Superior temporal gyrus (tissue), 1 donor: Measurements from ENCODE around the gene ZIC5.

Source experiments
- DNase-seq: peaks from one replicate; pipeline ENCODE4 v3.0.0-alpha.2; 2016; ENCODE audit errors: extremely low spot score

Gene ZIC5

GRCh38 chr13:99975626-99976025, 4.1 kb upstream of the ZIC5 start:
- DNase-seq: no peak

DNA sequence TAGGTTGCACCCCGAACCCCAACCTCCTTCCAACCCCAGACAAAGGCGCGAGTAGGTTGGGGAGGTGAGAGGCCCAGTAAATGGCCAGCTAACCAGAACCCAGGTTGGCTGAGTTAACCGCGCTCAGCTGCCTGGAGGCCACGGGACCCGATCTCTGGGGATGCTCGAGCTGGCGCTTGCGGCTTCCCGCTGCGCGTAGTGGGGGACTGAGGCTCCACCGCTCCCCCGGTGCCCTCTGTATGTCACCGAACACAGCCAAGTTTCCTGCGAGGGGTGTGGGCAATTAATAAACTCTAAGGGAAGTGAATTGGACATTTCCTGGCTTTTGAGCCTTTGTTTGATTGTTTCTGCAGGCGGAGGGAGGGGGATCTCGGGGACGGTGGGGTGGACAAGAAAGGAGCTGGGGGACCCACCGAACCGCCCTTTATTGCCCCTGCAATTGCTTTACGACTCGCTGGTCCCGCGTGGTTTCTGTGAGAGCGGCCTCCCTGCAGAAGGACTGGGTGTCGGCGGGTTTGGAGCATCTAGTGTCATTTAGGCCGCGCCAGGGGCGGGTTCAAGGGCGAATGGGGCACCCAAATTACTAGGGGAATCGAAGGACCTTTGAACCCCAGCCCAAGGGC, 3.5 kb upstream of the ZIC5 start:
- DNase-seq: no peak

GRCh38 chr13:99974296-99974938, 2.9 kb upstream of the ZIC5 start:
- DNase-seq: no peak

DNA sequence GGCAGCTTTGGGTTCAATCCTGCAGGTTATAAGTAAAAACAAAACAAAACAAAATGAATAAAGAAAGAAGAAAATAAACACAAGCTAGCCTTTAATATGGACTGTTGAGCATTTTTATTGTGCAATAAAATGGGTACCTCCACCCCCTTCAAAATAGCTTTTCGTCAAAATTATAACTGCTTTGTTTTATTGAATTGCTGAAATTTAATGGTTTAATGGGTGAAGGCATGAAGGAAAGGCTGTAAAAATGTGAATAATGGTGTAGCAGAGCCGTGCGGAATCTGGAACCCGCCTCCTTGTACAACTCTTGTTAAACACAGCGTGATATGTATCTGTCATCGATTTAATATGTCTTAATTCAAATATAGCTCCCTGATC, 2.2 kb upstream of the ZIC5 start:
- DNase-seq: no peak

GRCh38 chr13:99973163-99973807, 1.7 kb upstream of the ZIC5 start:
- DNase-seq: no peak

DNA sequence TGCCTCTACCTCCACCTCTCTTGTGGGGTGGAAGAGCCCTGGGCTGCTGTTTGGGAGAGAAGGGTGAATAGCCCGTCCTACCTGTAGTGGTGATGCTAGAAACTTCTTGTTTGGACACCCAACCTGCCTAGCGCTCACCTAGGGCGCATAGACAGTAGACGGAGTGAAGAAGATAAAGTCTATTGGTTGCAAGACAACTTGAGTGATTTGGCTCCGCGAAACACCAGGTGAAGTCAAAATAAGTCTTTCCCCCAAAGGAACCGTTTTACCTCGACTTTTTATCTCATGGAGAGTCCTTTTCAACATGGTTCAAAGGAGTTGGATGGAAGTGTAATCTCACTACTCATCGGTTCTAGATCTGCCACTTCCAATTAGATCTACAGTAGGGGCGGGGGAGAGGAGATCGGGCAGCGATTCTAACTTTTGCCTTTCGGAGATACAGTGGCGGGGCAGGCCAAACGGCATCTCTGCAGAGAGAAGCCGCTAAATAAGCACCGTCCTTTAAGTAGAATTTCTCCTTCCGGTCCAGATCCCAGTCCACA, 694 bp upstream of the ZIC5 start:
- DNase-seq: no peak

- no peak for DNase-seq
Observed at GRCh38 chr13:99970651-99971575, 654 bp downstream of the ZIC5 start.

DNA sequence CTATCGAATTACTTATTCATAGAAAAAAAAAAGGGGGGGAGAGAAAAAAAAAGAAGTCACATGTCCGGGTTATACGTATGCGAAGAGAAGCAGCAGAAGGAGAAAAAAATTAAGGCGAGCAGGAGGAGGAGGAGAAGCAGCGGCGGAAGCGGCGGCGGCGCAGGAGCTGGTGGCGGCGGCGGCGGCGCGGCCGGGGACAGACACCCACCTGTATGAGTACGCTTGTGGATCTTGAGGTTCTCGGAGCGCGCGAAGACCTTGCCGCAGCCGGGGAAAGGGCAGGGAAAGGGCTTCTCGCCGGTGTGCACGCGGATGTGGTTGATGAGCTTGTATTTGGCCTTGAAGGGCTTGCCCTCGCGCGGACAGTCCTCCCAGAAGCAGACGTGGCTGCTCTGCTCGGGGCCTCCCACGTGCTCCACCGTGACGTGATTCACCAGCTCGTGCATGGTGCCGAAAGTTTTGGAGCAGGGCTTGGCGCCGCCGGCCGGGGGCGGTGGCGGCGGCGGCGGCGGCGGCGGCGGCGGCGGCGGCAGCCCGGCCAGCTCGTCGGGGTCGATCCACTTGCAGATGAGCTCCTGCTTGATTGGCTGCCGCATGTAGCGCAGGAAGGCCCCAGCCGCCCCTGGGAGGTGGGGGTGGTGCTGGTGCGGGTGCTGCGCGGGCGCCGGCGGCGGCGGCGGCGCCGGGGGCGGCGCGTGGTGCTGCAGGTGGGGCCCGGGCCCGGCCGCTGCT, 1.5 kb downstream of the ZIC5 start:
- no peak for DNase-seq

DNA sequence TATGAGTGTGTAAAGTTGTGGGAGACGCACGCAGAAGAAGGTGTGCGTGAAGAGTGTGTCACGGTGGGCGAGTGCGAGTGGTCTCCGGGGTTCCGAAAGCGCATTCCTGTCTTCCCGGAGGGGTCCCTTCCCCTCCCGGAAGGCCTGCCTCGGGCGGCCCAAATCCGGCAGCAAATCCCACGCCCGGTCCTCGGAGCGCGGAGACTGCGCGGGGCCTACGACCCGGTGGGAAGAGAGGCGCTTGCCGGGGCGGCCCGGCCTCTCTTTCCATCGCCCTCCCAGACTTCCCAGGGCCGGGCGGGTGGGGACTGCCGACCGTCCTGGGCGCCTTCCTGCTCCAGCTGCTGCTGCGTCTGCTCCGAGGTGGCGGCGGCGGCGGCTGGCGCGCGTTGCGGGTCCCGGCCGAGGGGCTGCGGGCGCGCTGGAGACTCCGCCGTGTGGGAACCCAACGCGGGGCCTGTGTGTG, 2.1 kb downstream of the ZIC5 start:
- DNase-seq: no peak

GRCh38 chr13:99968521-99969452, 2.8 kb downstream of the ZIC5 start:
- no peak for DNase-seq

GRCh38 chr13:99967869-99968520, 3.6 kb downstream of the ZIC5 start:
- no peak for DNase-seq

DNA sequence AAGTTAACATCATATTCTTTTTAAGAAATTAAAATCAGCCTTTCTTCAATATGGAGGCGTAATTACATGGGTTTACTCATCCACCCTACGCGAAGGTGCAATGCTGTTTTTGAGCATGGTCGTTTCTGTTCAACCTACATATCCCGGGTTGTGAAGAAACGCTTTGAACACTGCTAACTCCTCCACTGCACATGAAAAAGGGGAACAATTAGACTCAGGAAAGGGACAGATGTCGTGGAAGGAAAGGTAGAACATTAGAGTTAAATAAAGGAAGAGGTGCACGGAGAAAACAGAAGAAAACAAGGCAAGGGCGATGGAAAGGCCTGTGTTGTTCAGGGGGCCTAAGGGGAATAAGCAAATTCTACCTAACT, 4.1 kb downstream of the ZIC5 start:
- DNase-seq: no peak

DNA sequence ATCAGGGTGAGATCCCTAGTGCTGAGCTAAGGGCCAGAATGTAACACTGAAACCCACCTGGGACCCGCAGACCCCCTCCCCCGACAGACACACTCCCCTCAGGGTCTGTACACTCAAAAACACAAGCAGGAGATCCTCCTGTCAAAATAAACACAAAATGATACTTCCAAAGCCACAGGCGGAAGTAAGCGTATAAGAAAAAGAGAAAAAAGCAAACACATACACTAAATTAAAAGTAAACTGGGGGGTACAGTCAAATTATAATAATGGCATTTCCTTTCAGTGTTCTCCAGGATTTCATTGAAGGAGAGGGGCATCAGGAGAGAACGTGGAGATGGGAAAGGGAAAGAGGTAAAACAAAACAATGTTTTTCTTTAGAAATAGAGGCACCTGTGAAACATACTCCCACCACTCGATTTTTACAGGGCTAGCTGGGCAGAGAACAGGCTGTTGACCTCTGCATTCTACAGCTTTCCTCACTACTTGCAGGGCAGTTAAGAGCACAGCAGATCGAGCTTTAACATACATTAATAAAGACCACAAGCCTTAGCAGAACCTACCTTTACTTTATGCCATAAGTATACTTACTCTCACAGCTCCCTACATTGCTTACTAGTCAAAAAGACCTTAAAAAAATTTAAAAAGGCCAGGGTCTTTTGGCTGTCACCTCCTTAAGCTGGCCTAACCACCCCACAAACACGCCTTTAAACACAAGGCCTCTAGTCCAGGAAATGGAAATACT, 5.3 kb downstream of the ZIC5 start:
- no peak for DNase-seq

DNA sequence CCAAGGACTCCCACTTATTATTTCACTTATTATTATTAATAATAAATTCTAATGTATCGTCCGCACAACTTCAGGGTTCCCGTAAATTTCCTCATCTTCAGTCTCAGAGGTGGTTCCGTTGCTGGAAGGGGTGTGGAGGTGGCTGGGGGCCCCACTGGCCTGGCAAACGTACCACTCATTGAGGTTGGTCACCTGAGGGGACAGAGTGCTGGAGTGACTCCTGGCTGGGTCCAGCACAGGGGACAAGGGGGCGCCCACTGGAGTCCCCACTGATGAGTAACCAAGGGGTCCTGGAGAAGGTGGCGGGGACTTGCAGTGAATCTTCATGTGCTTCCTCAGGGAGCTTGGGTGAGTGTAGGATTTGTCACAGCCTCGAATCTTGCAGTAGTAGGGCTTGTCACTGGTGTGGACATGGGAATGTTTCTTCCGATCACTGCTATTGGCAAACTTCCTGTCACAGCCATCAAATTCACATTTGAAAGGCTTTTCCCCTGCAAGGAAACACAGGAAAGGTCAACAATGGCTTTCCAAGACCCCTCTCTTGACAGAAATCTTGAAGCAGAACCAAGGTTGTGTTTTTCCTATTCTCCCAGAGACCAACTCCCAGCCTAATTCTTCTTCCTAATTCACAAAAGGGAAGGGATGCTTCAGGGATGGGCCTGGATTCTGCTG, 6.1 kb downstream of the ZIC5 start:
- no peak for DNase-seq

DNA sequence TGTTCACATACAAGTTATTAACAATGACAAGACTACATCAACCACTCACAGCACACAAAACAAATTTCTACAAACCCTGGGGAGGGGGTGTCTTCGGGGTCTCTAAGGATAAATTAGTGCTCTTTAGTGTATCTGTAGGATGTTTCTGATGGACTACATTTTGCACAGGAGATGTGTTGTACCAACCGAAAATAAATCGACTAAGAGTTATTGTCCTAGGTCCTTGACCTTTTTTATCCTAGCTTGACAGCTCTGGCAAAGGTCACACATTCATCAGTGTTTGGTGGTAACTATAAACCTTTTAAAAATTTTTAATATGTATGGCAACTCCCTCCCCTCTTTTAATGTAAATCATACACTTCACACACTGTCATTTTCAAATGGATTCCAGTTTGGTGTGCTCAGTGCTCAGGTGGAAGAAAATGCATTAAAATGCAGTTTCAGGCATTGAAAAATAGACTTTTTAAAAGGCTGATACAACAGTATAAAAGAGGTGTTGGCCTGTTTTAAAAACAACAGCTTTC, 7.7 kb downstream of the ZIC5 start:
- DNase-seq: no peak

DNA sequence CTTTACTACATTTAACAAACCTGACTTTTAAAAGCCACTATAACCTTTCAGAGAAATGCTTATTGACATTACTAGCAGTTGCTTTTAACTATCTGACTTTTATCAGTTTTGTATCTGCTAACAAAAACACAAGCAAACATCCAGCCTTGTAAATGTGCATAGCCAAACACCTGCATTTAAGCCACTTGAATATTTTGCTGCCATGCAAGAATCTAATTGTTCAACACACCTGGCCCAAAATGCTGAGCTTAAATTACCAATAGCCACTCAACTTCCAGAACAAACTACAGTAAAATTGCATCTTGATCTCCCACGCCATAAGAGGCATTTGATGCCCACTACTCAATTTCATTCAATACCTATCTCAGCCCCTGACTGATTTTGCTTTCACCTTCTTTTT, 9.3 kb downstream of the ZIC5 start:
- no peak for DNase-seq

- DNase-seq: no peak
Observed at GRCh38 chr13:99961636-99962035, 9.9 kb downstream of the ZIC5 start.

DNA sequence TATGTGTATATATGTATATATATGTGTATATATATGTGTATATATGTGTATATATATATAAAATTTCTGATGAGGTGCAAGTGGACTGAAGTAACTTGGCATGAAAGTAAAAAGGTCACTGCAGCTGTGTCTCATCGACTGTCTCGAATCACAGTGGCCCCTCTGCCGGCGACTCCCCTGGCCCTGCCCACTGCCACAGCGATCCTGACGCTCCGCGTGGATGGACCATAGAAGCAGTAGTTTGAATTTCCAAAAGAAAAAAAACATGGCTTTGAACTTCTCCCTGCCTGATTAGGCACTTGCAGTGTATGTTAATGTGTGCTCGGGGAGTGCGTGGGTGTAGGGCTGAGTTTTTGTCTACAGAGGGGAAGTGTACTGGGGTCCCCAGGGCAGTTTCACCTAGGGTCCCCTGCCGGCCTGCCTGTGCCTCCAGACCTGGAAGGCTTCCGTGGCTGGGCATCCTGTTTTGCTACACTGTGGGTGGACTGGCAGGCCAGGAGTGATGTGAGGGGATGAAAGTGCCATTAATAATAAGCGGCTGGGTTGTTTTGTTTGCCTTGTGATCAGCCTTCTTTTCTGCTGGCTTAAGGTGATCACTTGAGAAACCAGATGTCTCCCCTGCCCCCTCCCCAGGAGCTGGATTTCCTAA, 10.8 kb downstream of the ZIC5 start:
- no peak for DNase-seq
